Activated naive CD4-positive, alpha-beta T cell treated with anti-CD3 and anti-CD28 coated beads, Interleukin-2, amount 10 ng/mL, durations not matched to agents 7 days and 5 days (primary cell): Measurements from ENCODE around the gene TMEM176B.

Experiments
- CTCF ChIA-PET: fragments of 350-600 bp; sonication (Branson Sonifier 250); formaldehyde crosslinking; loops from one replicate; lab custom pipeline; 2021; ENCODE audit warnings: antibody characterized with exemption; lab: Charles Lee
- DNase-seq: peaks from one replicate; pipeline ENCODE4 v3.0.0-alpha.2; 2020
- H3K27ac Mint-ChIP-seq: one replicate; pipeline ENCODE4 v1.8.0; 2021; ENCODE audit warnings: mild to moderate bottlenecking, moderate library complexity, mixed read lengths
- H3K27me3 Mint-ChIP-seq: one replicate; pipeline ENCODE4 v1.8.0; 2021; ENCODE audit warnings: mild to moderate bottlenecking, mixed read lengths
- H3K36me3 Mint-ChIP-seq: one replicate; pipeline ENCODE4 v1.8.0; 2021; ENCODE audit warnings: mixed read lengths
- H3K4me1 Mint-ChIP-seq: one replicate; pipeline ENCODE4 v1.8.0; 2021; ENCODE audit warnings: mixed read lengths
- H3K4me3 Mint-ChIP-seq: one replicate; pipeline ENCODE4 v1.8.0; 2021; ENCODE audit warnings: mild to moderate bottlenecking, moderate library complexity, mixed read lengths
- H3K9me3 Mint-ChIP-seq: one replicate; pipeline ENCODE4 v1.8.0; 2021; ENCODE audit warnings: mixed read lengths

TMEM176B gene

GRCh38 chr7:150766334-150766709 is 33.8 kb downstream of the TMEM176B start:
- no peak overlapping the region for H3K27ac Mint-ChIP-seq
- CTCF ChIA-PET, result interaction anchor here (2.1 kb wide), 1 partner anchor 13 kb away, joined by 9 read pairs; no protein-coding TSS in a partner anchor

GRCh38 chr7:150759479-150759878 is 40.7 kb downstream of the TMEM176B start:
- H3K4me1 Mint-ChIP-seq, result peaks cover 32% of the 10 kb centered on the region
- no peak overlapping the region for H3K27ac Mint-ChIP-seq
- CTCF ChIA-PET, result interaction anchor here (0.7 to 2.2 kb wide), 5 partner anchors 19 to 437 kb away, joined by 3 to 12 read pairs (median 4); partner anchors contain the start of gene LRRC61
- peaks cover 15% of the 10 kb centered on the region for H3K36me3 Mint-ChIP-seq
- peaks cover 17% of the 10 kb centered on the region for H3K9me3 Mint-ChIP-seq
- H3K4me3 Mint-ChIP-seq, result no peak overlapping the region
- no peaks in the 10 kb centered on the region for H3K27me3 Mint-ChIP-seq
- DNase-seq, result no peak

More at GRCh38 chr7:150766334-150766709, 33.8 kb downstream of the TMEM176B start:
- H3K4me3 Mint-ChIP-seq, result no peak overlapping the region
- H3K27me3 Mint-ChIP-seq, result peaks cover 5% of the 10 kb centered on the region
- no peak for DNase-seq
- peaks cover 8% of the 10 kb centered on the region for H3K36me3 Mint-ChIP-seq
- H3K9me3 Mint-ChIP-seq, result peaks cover 8% of the 10 kb centered on the region
- H3K4me1 Mint-ChIP-seq, result no peaks in the 10 kb centered on the region

GRCh38 chr7:150756858-150757257 is 43.3 kb downstream of the TMEM176B start:
- CTCF ChIA-PET, result interaction anchor here (0.7 to 4.7 kb wide), 10 partner anchors 10 to 350 kb away, joined by 3 to 72 read pairs (median 4); partner anchors contain the start of genes GIMAP4 and GIMAP8
- DNase-seq, result no peak
- H3K9me3 Mint-ChIP-seq, result peaks cover 14% of the 10 kb centered on the region
- H3K4me1 Mint-ChIP-seq, result peaks cover 54% of the 10 kb centered on the region
- H3K36me3 Mint-ChIP-seq, result peaks cover 17% of the 10 kb centered on the region
- peak overlapping the region; percentile 96 for H3K27ac Mint-ChIP-seq
- H3K4me3 Mint-ChIP-seq, result peak overlapping the region; percentile 71
- no peaks in the 10 kb centered on the region for H3K27me3 Mint-ChIP-seq

- H3K9me3 Mint-ChIP-seq, result peaks cover 7% of the 10 kb centered on the region
- H3K27me3 Mint-ChIP-seq, result no peaks in the 10 kb centered on the region
- peak overlapping the region; percentile 96 for H3K27ac Mint-ChIP-seq
- peak overlapping the region; percentile 71 for H3K4me3 Mint-ChIP-seq
- peaks cover 58% of the 10 kb centered on the region for H3K4me1 Mint-ChIP-seq
- peaks cover 10% of the 10 kb centered on the region for H3K36me3 Mint-ChIP-seq
- CTCF ChIA-PET, result interaction anchor here (0.7 to 4.7 kb wide), 19 partner anchors 10 to 349 kb away, joined by 3 to 72 read pairs (median 6); partner anchors contain the start of genes GIMAP1, GIMAP4, GIMAP6 and GIMAP8
- no peak for DNase-seq
Observed at GRCh38 chr7:150756166-150756565, 44.0 kb downstream of the TMEM176B start.

GRCh38 chr7:150755473-150756099 is 44.6 kb downstream of the TMEM176B start:
- DNase-seq, result peak; percentile 86
- H3K4me1 Mint-ChIP-seq, result peaks cover 61% of the 10 kb centered on the region
- peak overlapping the region; percentile 71 for H3K4me3 Mint-ChIP-seq
- H3K27ac Mint-ChIP-seq, result peak overlapping the region; percentile 96
- CTCF ChIA-PET, result interaction anchor here (0.7 to 4.7 kb wide), 18 partner anchors 10 to 315 kb away, joined by 3 to 72 read pairs (median 6); partner anchors contain the start of genes GIMAP1, GIMAP4, GIMAP6 and GIMAP8
- peaks cover 6% of the 10 kb centered on the region for H3K9me3 Mint-ChIP-seq
- peaks cover 11% of the 10 kb centered on the region for H3K36me3 Mint-ChIP-seq
- no peaks in the 10 kb centered on the region for H3K27me3 Mint-ChIP-seq

- Mint-ChIP-seq H3K4me3 (peak overlapping the region; percentile 71), H3K27me3 (no peaks in the 10 kb centered on the region), H3K27ac (peak overlapping the region; percentile 96), H3K9me3 (peaks cover under 1% of the 10 kb centered on the region), H3K36me3 (peaks cover 11% of the 10 kb centered on the region), H3K4me1 (peaks cover 68% of the 10 kb centered on the region)
- no peak for DNase-seq
- CTCF ChIA-PET, result interaction anchor here (1.1 to 4.7 kb wide), 15 partner anchors 9 to 314 kb away, joined by 3 to 72 read pairs (median 6); partner anchors contain the start of genes GIMAP1, GIMAP4, GIMAP6 and GIMAP8
Observed at GRCh38 chr7:150754951-150755350, 45.2 kb downstream of the TMEM176B start.

GRCh38 chr7:150753826-150754603 is 46.1 kb downstream of the TMEM176B start:
- peaks cover 77% of the 10 kb centered on the region for H3K4me1 Mint-ChIP-seq
- CTCF ChIA-PET, result interaction anchor here (0.7 to 4.7 kb wide), 9 partner anchors 8 to 347 kb away, joined by 3 to 72 read pairs (median 6); partner anchors contain the start of genes GIMAP4, GIMAP6 and GIMAP8

GRCh38 chr7:150753239-150753638 is 46.9 kb downstream of the TMEM176B start:
- Mint-ChIP-seq H3K36me3 (peaks cover 11% of the 10 kb centered on the region), H3K27ac (peak overlapping the region; percentile 67), H3K27me3 (no peaks in the 10 kb centered on the region), H3K9me3 (no peaks in the 10 kb centered on the region), H3K4me1 (peaks cover 85% of the 10 kb centered on the region), H3K4me3 (no peak overlapping the region)
- no peak for DNase-seq
- CTCF ChIA-PET, result interaction anchor here (0.9 to 4.7 kb wide), 3 partner anchors 20 to 303 kb away, joined by 3 to 72 read pairs (median 30); partner anchors contain the start of genes GIMAP4 and GIMAP8

More at GRCh38 chr7:150753826-150754603, 46.1 kb downstream of the TMEM176B start:
- no peak for DNase-seq
- Mint-ChIP-seq H3K9me3 (no peaks in the 10 kb centered on the region), H3K36me3 (peaks cover 11% of the 10 kb centered on the region), H3K27me3 (no peaks in the 10 kb centered on the region), H3K4me3 (peak overlapping the region; percentile 31), H3K27ac (peak overlapping the region; percentile 92)

- Mint-ChIP-seq H3K27ac (peak overlapping the region; percentile 42), H3K27me3 (no peaks in the 10 kb centered on the region), H3K9me3 (no peaks in the 10 kb centered on the region), H3K36me3 (peaks cover 20% of the 10 kb centered on the region), H3K4me1 (peaks cover 89% of the 10 kb centered on the region), H3K4me3 (no peak overlapping the region)
- no peak for DNase-seq
- CTCF ChIA-PET, result interaction anchor here (0.9 kb wide), 1 partner anchor 9 kb away, joined by 4 read pairs; no protein-coding TSS in a partner anchor
Observed at GRCh38 chr7:150751702-150752101, 48.5 kb downstream of the TMEM176B start.

GRCh38 chr7:150748376-150748775 is 51.8 kb downstream of the TMEM176B start:
- Mint-ChIP-seq H3K36me3 (peaks cover 50% of the 10 kb centered on the region), H3K27ac (peak overlapping the region; percentile 73), H3K4me1 (peaks cover 89% of the 10 kb centered on the region), H3K9me3 (no peaks in the 10 kb centered on the region), H3K4me3 (no peak overlapping the region), H3K27me3 (no peaks in the 10 kb centered on the region)
- DNase-seq, result no peak
- CTCF ChIA-PET, result interaction anchor here (0.6 to 0.8 kb wide), 3 partner anchors 34 to 299 kb away, joined by 3 read pairs; partner anchors contain the start of gene GIMAP4

GRCh38 chr7:150746921-150747320 is 53.2 kb downstream of the TMEM176B start:
- H3K27me3 Mint-ChIP-seq, result no peaks in the 10 kb centered on the region
- peak overlapping the region; percentile 50 for H3K27ac Mint-ChIP-seq
- peaks cover 93% of the 10 kb centered on the region for H3K4me1 Mint-ChIP-seq
- peaks cover 60% of the 10 kb centered on the region for H3K36me3 Mint-ChIP-seq
- CTCF ChIA-PET, result interaction anchor here (1.5 to 3.1 kb wide), 2 partner anchors 8 to 10 kb away, joined by 3 to 16 read pairs; no protein-coding TSS in a partner anchor
- H3K9me3 Mint-ChIP-seq, result no peaks in the 10 kb centered on the region
- no peak overlapping the region for H3K4me3 Mint-ChIP-seq
- DNase-seq, result no peak

- CTCF ChIA-PET, result interaction anchor here (1.5 to 3.1 kb wide), 3 partner anchors 9 to 296 kb away, joined by 3 to 16 read pairs (median 5); no protein-coding TSS in a partner anchor
- no peak for DNase-seq
- Mint-ChIP-seq H3K27me3 (no peaks in the 10 kb centered on the region), H3K4me1 (peaks cover 98% of the 10 kb centered on the region), H3K27ac (peak overlapping the region; percentile 84), H3K4me3 (peak overlapping the region; percentile 88), H3K9me3 (no peaks in the 10 kb centered on the region), H3K36me3 (peaks cover 70% of the 10 kb centered on the region)
Observed at GRCh38 chr7:150745876-150746275, 54.3 kb downstream of the TMEM176B start.

- CTCF ChIA-PET, result interaction anchor here (1.8 to 3.1 kb wide), 2 partner anchors 10 to 296 kb away, joined by 5 to 16 read pairs; no protein-coding TSS in a partner anchor
- Mint-ChIP-seq H3K4me1 (peaks cover 98% of the 10 kb centered on the region), H3K9me3 (no peaks in the 10 kb centered on the region), H3K27me3 (no peaks in the 10 kb centered on the region), H3K4me3 (peak overlapping the region; percentile 88), H3K36me3 (peaks cover 72% of the 10 kb centered on the region), H3K27ac (peak overlapping the region; percentile 84)
- DNase-seq, result no peak
Observed at GRCh38 chr7:150745086-150745485, 55.1 kb downstream of the TMEM176B start.
